Measurements from ENCODE around the gene CTR9. TPM values are rescaled to one million over a fixed set of nuclear protein-coding genes. Genes with fewer than 3 reads are reported as not detected.
A peak's percentile ranks its signal among the peaks of the same experiment; 100 is the strongest.

Gene CTR9
- total and polyA plus RNA-seq, 4 experiments from 2014 or later: 39.7 to 68.6 (median 58.0) TPM

GRCh38 chr11:10719616-10720015, 31.4 kb upstream of the CTR9 start:
- no peak for DNase-seq
- CTCF ChIA-PET (ENCODE audit: partially characterized antibody): interaction anchor here (1.2 kb wide), 1 partner anchor 306 kb away, joined by 3 read pairs; no protein-coding TSS in a partner anchor
- H3K36me3 Mint-ChIP-seq: no peaks in the 10 kb centered on the region
- H3K27ac ChIP-seq (ENCODE audit: low read depth, low read length): no peak overlapping the region
- POLR2A ChIA-PET (ENCODE audit: partially characterized antibody): interaction anchor here (1.6 kb wide), 1 partner anchor 260 kb away, joined by 3 read pairs; no protein-coding TSS in a partner anchor
- H3K4me1 Mint-ChIP-seq: peaks cover 0 to 1% (median under 1%) of the 10 kb centered on the region in 4 donors
- no peaks in the 10 kb centered on the region for H3K27me3 ChIP-seq (ENCODE audit: insufficient read depth, low read length)
- H3K27me3 Mint-ChIP-seq: peaks cover 4 to 6% of the 10 kb centered on the region in 2 donors
- no peak overlapping the region for H3K4me3 Mint-ChIP-seq
- no peaks in the 10 kb centered on the region for H3K9me3 ChIP-seq (ENCODE audit: control insufficient read depth in 1 of 2, low read length in 2 of 2)
- no peaks in the 10 kb centered on the region for H3K4me1 ChIP-seq (ENCODE audit: insufficient read depth, low read length)
- H3K27ac Mint-ChIP-seq: no peak overlapping the region
- intact Hi-C loops (cut with micrococcal nuclease): no loop called here
- H3K9me3 Mint-ChIP-seq: no peaks in the 10 kb centered on the region
- H3K4me3 ChIP-seq (ENCODE audit: low read length in 2 of 2): no peak overlapping the region
- H3K36me3 ChIP-seq (ENCODE audit: insufficient read depth, low read length): no peaks in the 10 kb centered on the region

DNA sequence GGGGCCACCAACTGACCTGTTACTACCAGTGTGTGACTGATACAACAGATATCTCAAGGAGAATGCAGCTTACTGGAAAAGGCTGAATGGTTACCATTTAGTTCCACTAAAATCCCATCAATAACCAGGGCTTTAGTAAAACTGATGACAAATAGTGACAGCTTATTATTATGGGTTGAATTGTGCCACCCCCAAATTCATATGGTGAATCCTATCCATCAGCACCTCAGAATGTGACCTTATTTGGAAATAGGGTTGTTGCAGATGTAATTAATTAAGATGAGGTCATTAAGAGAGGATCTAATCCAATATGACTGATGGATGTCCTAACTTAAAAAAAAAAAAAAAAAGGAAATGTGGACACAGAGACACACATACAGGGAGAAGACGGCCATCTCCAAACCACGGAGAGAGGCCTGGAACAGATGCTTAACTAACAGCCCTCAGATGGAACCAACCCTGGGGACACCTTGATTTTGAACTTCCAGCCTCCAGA, 30.1 kb upstream of the CTR9 start:
- H3K27ac Mint-ChIP-seq: no peak overlapping the region
- no peaks in the 10 kb centered on the region for H3K9me3 ChIP-seq (ENCODE audit: control insufficient read depth in 1 of 2, low read length in 2 of 2)
- no peak overlapping the region for H3K4me3 ChIP-seq (ENCODE audit: low read length in 2 of 2)
- POLR2A ChIA-PET (ENCODE audit: partially characterized antibody): no interaction called here
- peaks cover 8 to 13% (median 11%) of the 10 kb centered on the region in 4 donors for H3K4me1 Mint-ChIP-seq
- H3K9me3 Mint-ChIP-seq: no peaks in the 10 kb centered on the region
- CTCF ChIA-PET (ENCODE audit: partially characterized antibody): no interaction called here
- peaks cover 4 to 6% of the 10 kb centered on the region in 2 donors for H3K27me3 Mint-ChIP-seq
- H3K4me1 ChIP-seq (ENCODE audit: insufficient read depth, low read length): peaks cover 10% of the 10 kb centered on the region
- H3K4me3 Mint-ChIP-seq: no peak overlapping the region
- H3K36me3 Mint-ChIP-seq: no peaks in the 10 kb centered on the region
- no peaks in the 10 kb centered on the region for H3K36me3 ChIP-seq (ENCODE audit: insufficient read depth, low read length)
- DNase-seq: no peak
- H3K27ac ChIP-seq (ENCODE audit: low read depth, low read length): no peak overlapping the region
- intact Hi-C loops (cut with micrococcal nuclease): no loop called here
- no peaks in the 10 kb centered on the region for H3K27me3 ChIP-seq (ENCODE audit: insufficient read depth, low read length)

DNA sequence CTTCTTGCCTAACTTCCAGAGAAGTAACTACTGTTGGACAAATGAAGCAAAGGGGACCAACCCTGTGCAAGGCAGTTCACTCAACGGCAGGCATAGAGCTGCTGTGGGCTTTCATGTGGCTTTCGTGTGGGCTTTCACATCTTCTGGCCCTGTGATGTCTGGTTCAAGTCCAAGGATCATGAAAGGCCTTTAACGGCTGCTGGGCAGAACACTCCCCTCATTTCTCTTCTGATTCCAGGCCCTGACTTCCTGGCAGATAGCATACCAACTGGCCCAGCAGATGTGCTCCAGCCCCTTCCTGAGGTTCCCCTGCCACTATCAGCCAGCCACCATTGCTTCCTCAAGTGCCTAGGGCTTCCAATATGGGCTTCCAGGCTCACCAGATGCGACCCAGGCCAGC, 28.7 kb upstream of the CTR9 start:
- Histone ChIP-seq H3K27me3 (ENCODE audit: insufficient read depth, low read length) (no peaks in the 10 kb centered on the region), H3K4me1 (ENCODE audit: insufficient read depth, low read length) (peaks cover 16% of the 10 kb centered on the region), H3K36me3 (ENCODE audit: insufficient read depth, low read length) (no peaks in the 10 kb centered on the region), H3K27ac (ENCODE audit: low read depth, low read length) (no peak overlapping the region), H3K9me3 (ENCODE audit: control insufficient read depth in 1 of 2, low read length in 2 of 2) (no peaks in the 10 kb centered on the region), H3K4me3 (ENCODE audit: low read length in 2 of 2) (no peak overlapping the region)
- no peak for DNase-seq
- POLR2A ChIA-PET (ENCODE audit: partially characterized antibody): no interaction called here
- H3K27ac Mint-ChIP-seq: peak overlapping the region in 1 of 7 donors; percentile 23
- CTCF ChIA-PET (ENCODE audit: partially characterized antibody): no interaction called here
- intact Hi-C loops (cut with micrococcal nuclease): no loop called here
- H3K4me1 Mint-ChIP-seq: peaks cover 13 to 22% (median 16%) of the 10 kb centered on the region in 4 donors
- no peak overlapping the region for H3K4me3 Mint-ChIP-seq
- no peaks in the 10 kb centered on the region for H3K36me3 Mint-ChIP-seq
- H3K9me3 Mint-ChIP-seq: no peaks in the 10 kb centered on the region
- H3K27me3 Mint-ChIP-seq: peaks cover under 1 to 6% of the 10 kb centered on the region in 2 donors

DNA sequence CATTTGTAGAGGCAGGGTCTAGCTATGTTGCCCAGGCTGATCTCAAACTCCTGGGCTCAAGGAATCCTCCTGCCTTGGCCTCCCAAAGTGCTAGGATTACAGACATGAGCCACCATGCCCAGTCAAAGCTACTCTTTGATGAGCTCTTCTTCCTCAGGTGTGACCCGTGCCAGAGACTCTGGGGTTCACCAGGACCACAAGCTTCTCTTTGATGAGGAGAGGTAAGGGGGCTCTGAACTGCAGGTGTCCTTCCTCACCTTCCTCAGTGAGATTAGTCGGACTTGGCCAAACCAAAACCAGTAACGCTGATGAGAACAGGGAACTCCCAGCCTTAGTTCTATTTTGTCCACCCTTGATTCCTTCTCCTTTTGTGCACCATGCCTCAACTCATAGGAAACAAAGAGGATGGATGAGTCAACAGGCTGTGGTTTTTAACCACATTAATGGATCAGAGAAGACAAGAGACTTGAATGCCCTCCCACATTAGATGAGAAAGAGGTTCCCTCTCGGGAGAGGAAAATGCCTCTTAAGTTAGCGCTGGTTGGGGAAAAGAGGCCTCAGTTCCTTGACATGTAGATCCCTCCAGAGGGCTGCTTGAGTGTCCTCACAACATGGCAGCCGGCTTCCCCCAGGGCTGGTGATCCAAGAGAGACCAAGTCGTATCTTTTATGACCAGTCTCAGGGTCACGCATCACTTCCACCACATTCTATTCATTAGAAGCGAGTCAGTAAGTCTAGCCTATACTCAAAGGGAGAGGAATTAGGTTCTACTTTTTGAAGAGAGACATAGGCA, 25.7 kb upstream of the CTR9 start:
- H3K27ac Mint-ChIP-seq: peak overlapping the region in 2 of 7 donors; percentile 23 to 63
- Histone ChIP-seq H3K4me1 (ENCODE audit: insufficient read depth, low read length) (peaks cover 16% of the 10 kb centered on the region), H3K9me3 (ENCODE audit: control insufficient read depth in 1 of 2, low read length in 2 of 2) (no peaks in the 10 kb centered on the region), H3K4me3 (ENCODE audit: low read length in 2 of 2) (no peak overlapping the region), H3K36me3 (ENCODE audit: insufficient read depth, low read length) (no peaks in the 10 kb centered on the region), H3K27me3 (ENCODE audit: insufficient read depth, low read length) (no peaks in the 10 kb centered on the region), H3K27ac (ENCODE audit: low read depth, low read length) (no peak overlapping the region)
- POLR2A ChIA-PET (ENCODE audit: partially characterized antibody): interaction anchor here (1.9 kb wide), 1 partner anchor 84 kb away, joined by 5 read pairs; the partner anchor contains the start of gene EIF4G2
- CTCF ChIA-PET (ENCODE audit: partially characterized antibody): interaction anchor here (1.1 to 2.5 kb wide), 2 partner anchors 274 to 319 kb away, joined by 3 to 7 read pairs; no protein-coding TSS in a partner anchor
- peaks cover 13 to 22% (median 16%) of the 10 kb centered on the region in 4 donors for H3K4me1 Mint-ChIP-seq
- H3K9me3 Mint-ChIP-seq: no peaks in the 10 kb centered on the region
- H3K36me3 Mint-ChIP-seq: no peaks in the 10 kb centered on the region
- intact Hi-C loops (cut with micrococcal nuclease): no loop called here
- peaks cover 0 to 4% of the 10 kb centered on the region in 2 donors for H3K27me3 Mint-ChIP-seq
- peak in 3 of 5 donors; percentile 19 to 21 (median 21) for DNase-seq
- H3K4me3 Mint-ChIP-seq: peak overlapping the region in 5 of 8 donors; percentile 32 to 61 (median 49)

- Histone ChIP-seq H3K36me3 (ENCODE audit: insufficient read depth, low read length) (no peaks in the 10 kb centered on the region), H3K27me3 (ENCODE audit: insufficient read depth, low read length) (no peaks in the 10 kb centered on the region), H3K4me3 (ENCODE audit: low read length in 2 of 2) (no peak overlapping the region), H3K9me3 (ENCODE audit: control insufficient read depth in 1 of 2, low read length in 2 of 2) (no peaks in the 10 kb centered on the region), H3K4me1 (ENCODE audit: insufficient read depth, low read length) (peaks cover 16% of the 10 kb centered on the region), H3K27ac (ENCODE audit: low read depth, low read length) (no peak overlapping the region)
- H3K9me3 Mint-ChIP-seq: no peaks in the 10 kb centered on the region
- CTCF ChIA-PET (ENCODE audit: partially characterized antibody): interaction anchor here (0.9 to 2.5 kb wide), 3 partner anchors 9 to 320 kb away, joined by 3 to 7 read pairs (median 4); no protein-coding TSS in a partner anchor
- H3K27me3 Mint-ChIP-seq: peaks cover 0 to 4% of the 10 kb centered on the region in 2 donors
- H3K4me3 Mint-ChIP-seq: peak overlapping the region in 2 of 8 donors; percentile 45 to 61
- POLR2A ChIA-PET (ENCODE audit: partially characterized antibody): interaction anchor here (1.9 kb wide), 1 partner anchor 83 kb away, joined by 5 read pairs; the partner anchor contains the start of gene EIF4G2
- DNase-seq: no peak
- intact Hi-C loops (cut with micrococcal nuclease): no loop called here
- H3K36me3 Mint-ChIP-seq: no peaks in the 10 kb centered on the region
- H3K4me1 Mint-ChIP-seq: peaks cover 13 to 22% (median 16%) of the 10 kb centered on the region in 4 donors
- peak overlapping the region in 2 of 7 donors; percentile 23 to 63 for H3K27ac Mint-ChIP-seq
These were observed 25.2 kb upstream of the CTR9 start for GRCh38 chr11:10725907-10726253.

GRCh38 chr11:10727146-10727851, 23.7 kb upstream of the CTR9 start:
- Histone ChIP-seq H3K4me1 (ENCODE audit: insufficient read depth, low read length) (peaks cover 16% of the 10 kb centered on the region), H3K9me3 (ENCODE audit: control insufficient read depth in 1 of 2, low read length in 2 of 2) (no peaks in the 10 kb centered on the region), H3K27me3 (ENCODE audit: insufficient read depth, low read length) (no peaks in the 10 kb centered on the region), H3K36me3 (ENCODE audit: insufficient read depth, low read length) (no peaks in the 10 kb centered on the region), H3K27ac (ENCODE audit: low read depth, low read length) (no peak overlapping the region), H3K4me3 (ENCODE audit: low read length in 2 of 2) (no peak overlapping the region)
- no peaks in the 10 kb centered on the region for H3K36me3 Mint-ChIP-seq
- DNase-seq: no peak
- peaks cover 1 to 9% of the 10 kb centered on the region in 2 donors for H3K27me3 Mint-ChIP-seq
- intact Hi-C loops (cut with micrococcal nuclease): no loop called here
- no peak overlapping the region for H3K4me3 Mint-ChIP-seq
- POLR2A ChIA-PET (ENCODE audit: partially characterized antibody): interaction anchor here (1.3 to 1.9 kb wide), 2 partner anchors 9 to 82 kb away, joined by 3 to 5 read pairs; partner anchors contain the start of gene EIF4G2
- CTCF ChIA-PET (ENCODE audit: partially characterized antibody): interaction anchor here (1.3 to 1.9 kb wide), 3 partner anchors 8 to 321 kb away, joined by 4 to 9 read pairs (median 6); no protein-coding TSS in a partner anchor
- no peak overlapping the region for H3K27ac Mint-ChIP-seq
- H3K9me3 Mint-ChIP-seq: no peaks in the 10 kb centered on the region
- peaks cover 11 to 22% (median 16%) of the 10 kb centered on the region in 4 donors for H3K4me1 Mint-ChIP-seq

GRCh38 chr11:10728154-10728553, 22.9 kb upstream of the CTR9 start:
- no peaks in the 10 kb centered on the region for H3K36me3 Mint-ChIP-seq
- CTCF ChIA-PET (ENCODE audit: partially characterized antibody): interaction anchor here (1.8 to 1.9 kb wide), 2 partner anchors 9 to 322 kb away, joined by 6 to 9 read pairs; no protein-coding TSS in a partner anchor
- no peaks in the 10 kb centered on the region for H3K9me3 ChIP-seq (ENCODE audit: control insufficient read depth in 1 of 2, low read length in 2 of 2)

More at GRCh38 chr11:10728154-10728553, 22.9 kb upstream of the CTR9 start:
- POLR2A ChIA-PET (ENCODE audit: partially characterized antibody): no interaction called here
- H3K9me3 Mint-ChIP-seq: no peaks in the 10 kb centered on the region
- Histone ChIP-seq H3K4me3 (ENCODE audit: low read length in 2 of 2) (no peak overlapping the region), H3K36me3 (ENCODE audit: insufficient read depth, low read length) (no peaks in the 10 kb centered on the region), H3K4me1 (ENCODE audit: insufficient read depth, low read length) (peaks cover 16% of the 10 kb centered on the region), H3K27ac (ENCODE audit: low read depth, low read length) (no peak overlapping the region), H3K27me3 (ENCODE audit: insufficient read depth, low read length) (no peaks in the 10 kb centered on the region)
- H3K4me3 Mint-ChIP-seq: no peak overlapping the region
- H3K27ac Mint-ChIP-seq: no peak overlapping the region
- intact Hi-C loops (cut with micrococcal nuclease): no loop called here
- peaks cover 11 to 22% (median 16%) of the 10 kb centered on the region in 4 donors for H3K4me1 Mint-ChIP-seq
- H3K27me3 Mint-ChIP-seq: peaks cover 1 to 9% of the 10 kb centered on the region in 2 donors
- DNase-seq: no peak
